K562 (cell line): ENCODE results near the gene AURKB. TPM values are rescaled to one million over a fixed set of nuclear protein-coding genes. Genes with fewer than 3 reads are reported as not detected.

Experiments used
- ARID4B ChIP-seq: sonication (generic); formaldehyde crosslinking; IDR thresholded peaks from 2 replicates; pipeline ENCODE4 v1.8.0; 2022; ENCODE audit warnings: mild to moderate bottlenecking, missing genetic modification reagents
- ATF1 ChIP-seq, 2 experiments: fragments of 450-650 bp in 1 of 2; IDR thresholded peaks; 2 replicates each; pipeline ENCODE4 v1.6.1; 2016; ENCODE audit warnings: missing compliant biosample characterization in 1 of 2, missing genetic modification characterization in 1 of 2
- CREB3 ChIP-seq: fragments of 450-650 bp; conservative IDR thresholded peaks from 2 replicates; pipeline ENCODE4 v1.6.1; 2016; ENCODE audit warnings: missing genetic modification characterization, low read depth, mild to moderate bottlenecking, missing compliant biosample characterization, moderate library complexity
- DPF2 ChIP-seq: fragments of 450-650 bp; IDR thresholded peaks from 2 replicates; pipeline ENCODE4 v1.6.1; 2016
- EGR1 ChIP-seq: fragments of 450-650 bp; conservative IDR thresholded peaks from 2 replicates; pipeline ENCODE4 v1.6.1; 2017; ENCODE audit warnings: mild to moderate bottlenecking
- EHMT2 ChIP-seq: fragments of 450-650 bp; IDR thresholded peaks from 2 replicates; pipeline ENCODE4 v1.6.1; 2018; ENCODE audit warnings: antibody characterized with exemption
- ERF ChIP-seq: fragments of 450-650 bp; formaldehyde crosslinking; IDR thresholded peaks from 2 replicates; pipeline ENCODE4 v1.4.0; 2020; ENCODE audit warnings: mild to moderate bottlenecking, mixed read lengths
- HDAC2 ChIP-seq: fragments of 450-650 bp; IDR thresholded peaks from 2 replicates; pipeline ENCODE4 v1.6.1; 2016; ENCODE audit warnings: mild to moderate bottlenecking
- MAFG ChIP-seq: fragments of 450-650 bp; conservative IDR thresholded peaks from 2 replicates; pipeline ENCODE4 v1.6.1; 2016; ENCODE audit warnings: missing genetic modification characterization, missing compliant biosample characterization
- MXI1 ChIP-seq: IDR thresholded peaks from 2 replicates; pipeline ENCODE4 v1.6.1; 2011; ENCODE audit warnings: low read depth, mild to moderate bottlenecking, improper control_type of control experiment, low read length
- NCOA4 ChIP-seq: fragments of 450-650 bp; IDR thresholded peaks from 2 replicates; pipeline ENCODE4 v1.6.1; 2018; ENCODE audit warnings: mild to moderate bottlenecking; ENCODE audit not compliant: partially characterized antibody
- NUFIP1 ChIP-seq: fragments of 450-650 bp; IDR thresholded peaks from 2 replicates; pipeline ENCODE4 v1.6.1; 2018; ENCODE audit not compliant: partially characterized antibody
- PHF21A ChIP-seq: fragments of 450-650 bp; IDR thresholded peaks from 2 replicates; pipeline ENCODE4 v1.6.1; 2017; ENCODE audit warnings: low read depth, borderline replicate concordance
- PKNOX1 ChIP-seq: fragments of 450-650 bp; IDR thresholded peaks from 2 replicates; pipeline ENCODE4 v1.6.1; 2016
- PML ChIP-seq: IDR thresholded peaks from 2 replicates; pipeline ENCODE4 v1.6.1; 2012; ENCODE audit warnings: low read length, inconsistent platforms
- SIN3B ChIP-seq: fragments of 450-650 bp; IDR thresholded peaks from 2 replicates; pipeline ENCODE4 v1.6.1; 2017; ENCODE audit warnings: low read depth, mild to moderate bottlenecking, moderate library complexity
- SMAD1 ChIP-seq: fragments of 150-350 bp; IDR thresholded peaks from 2 replicates; pipeline ENCODE4 v1.6.1; 2014; ENCODE audit warnings: low read length, low read depth; ENCODE audit not compliant: partially characterized antibody
- SOX6 ChIP-seq: fragments of 450-650 bp; IDR thresholded peaks from 2 replicates; pipeline ENCODE4 v1.6.1; 2014; ENCODE audit warnings: mild to moderate bottlenecking
- TARDBP ChIP-seq: fragments of 450-650 bp; IDR thresholded peaks from 2 replicates; pipeline ENCODE4 v1.6.1; 2016
- ZBTB9 ChIP-seq: fragments of 450-650 bp; formaldehyde crosslinking; IDR thresholded peaks from 2 replicates; pipeline ENCODE4 v1.4.0; 2020; ENCODE audit warnings: mild to moderate bottlenecking, moderate library complexity
- ZNF175 ChIP-seq: fragments of 200-800 bp; sonication (Bioruptor generic); IDR thresholded peaks from 2 replicates; pipeline ENCODE4 v1.6.1; 2016; ENCODE audit warnings: low read depth, mild to moderate bottlenecking, missing genetic modification characterization, missing compliant biosample characterization
- ZNF24 ChIP-seq: fragments of 450-650 bp; IDR thresholded peaks from 2 replicates; pipeline ENCODE4 v1.6.1; 2016
- ZNF561 ChIP-seq: fragments of 450-650 bp; formaldehyde crosslinking; conservative IDR thresholded peaks from 2 replicates; pipeline ENCODE4 v1.4.0; 2020; ENCODE audit warnings: mild to moderate bottlenecking, moderate library complexity
- polyA plus RNA-seq, 8 experiments: library from polyadenylated mRNA; depleted of rRNA in 4 of 8; stranded (reverse) in 5 of 8; unstranded in 3 of 8; fragments of >200 nt; fragmentation: Nextera tagmentation in 2 of 8; fragmentation: Illumina TruSeq in 1 of 8; extraction: Ambion mirVana in 2 of 8; extraction: Trizol in 1 of 8; gene quantifications; 2 replicates each; pipeline versions ENCODE4 v1.2.1 to v1.2.3, GENCODE V29; 2011 to 2014; ENCODE audit warnings: inconsistent platforms in 1 of 8, missing spikeins in 1 of 8
- total RNA-seq, 7 experiments: library from RNA; depleted of rRNA in 6 of 7; stranded (reverse); fragments of >200 nt in 6 of 7; fragmentation: Illumina TruSeq in 2 of 7; extraction: Trizol in 2 of 7; gene quantifications; 2 replicates each; pipeline versions ENCODE4 v1.2.1 to v1.2.3, GENCODE V29; 2011 to 2021; ENCODE audit warnings: low replicate concordance in 1 of 7

The AURKB gene
- total and polyA plus RNA-seq, 9 of the 15 experiments (the other 6 are each of a cell fraction or from before 2014, with no cell fraction given) = 27.2 to 114 (median 74.8) TPM

- no peak for TF ChIP-seq CREB3
- TF ChIP-seq ZNF175 (CRISPR knock-in tag) = no peak
- no peak for TF ChIP-seq PHF21A
- TF ChIP-seq SOX6 = no peak
- no peak for TF ChIP-seq EGR1
- TF ChIP-seq MXI1 = no peak
- TF ChIP-seq NCOA4 = no peak
- TF ChIP-seq TARDBP = no peak
- TF ChIP-seq ZNF561 (CRISPR knock-in tag) = no peak
- no peak for TF ChIP-seq DPF2
- 0 out of 2 replicates have a peak, but pooled peaks have one; percentile 38 for TF ChIP-seq SIN3B
- TF ChIP-seq PKNOX1 = peak; percentile 20; the same call in 1 of the 2 replicates
- TF ChIP-seq ERF = peak; percentile 57; the same call in 1 of the 2 replicates
- no peak for TF ChIP-seq PML
- no peak for TF ChIP-seq MAFG (tag)
- no peak for TF ChIP-seq HDAC2
- peak; percentile 79; the same call in 1 of the 2 replicates for TF ChIP-seq ARID4B (CRISPR knock-in tag)
- TF ChIP-seq EHMT2 = no peak
- TF ChIP-seq ZBTB9 (CRISPR knock-in tag) = 0 out of 2 replicates have a peak, but pooled peaks have one; percentile 32
- no peak for TF ChIP-seq NUFIP1
- no peak for TF ChIP-seq ATF1 (CRISPR knock-in tag; IDR thresholded peaks at IDR 0.05)
- TF ChIP-seq ATF1 (tag; IDR thresholded peaks at IDR 0.05) = no peak
- TF ChIP-seq ZNF24 = no peak
- no peak for TF ChIP-seq SMAD1
Measured at GRCh38 chr17:8162233-8162996, 48.0 kb downstream of the AURKB start, which contains the start of gene VAMP2 (continued).
